Measurements from ENCODE around the gene ELMO1. TPM values are rescaled to one million over a fixed set of nuclear protein-coding genes. Genes with fewer than 3 reads are reported as not detected.

ELMO1 gene
- total RNA-seq, 1 experiment from 2014 or later: 137 TPM

DNA sequence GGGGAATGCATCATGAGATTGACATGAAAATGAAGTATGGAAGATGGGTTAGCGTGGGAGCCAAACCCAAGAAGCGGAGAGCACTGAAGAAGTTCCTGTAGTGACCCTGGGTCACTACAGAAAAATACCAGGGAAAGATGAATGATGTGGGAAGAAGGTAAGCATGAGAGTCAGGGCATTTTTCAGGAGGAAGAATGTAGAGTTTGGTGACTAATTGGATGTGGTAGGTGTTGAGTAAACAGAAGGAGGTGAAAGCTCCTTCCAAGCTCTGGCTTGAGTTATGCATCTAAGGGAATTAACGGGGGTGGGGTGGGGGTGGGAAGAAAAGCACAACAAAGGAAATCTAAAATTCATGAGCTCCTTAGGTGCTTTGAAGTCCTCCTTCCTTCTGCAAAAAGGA is 486.3 kb downstream of the ELMO1 start:
- Histone ChIP-seq H3K9me3 (ENCODE audit: low read length) (no peaks in the 10 kb centered on the region), H4K20me1 (ENCODE audit: insufficient read depth, low read depth, low read length) (peaks cover 36% of the 10 kb centered on the region), H3K4me2 (ENCODE audit: low read depth, low read length, poor library complexity, severe bottlenecking) (no peak overlapping the region), H3K79me2 (ENCODE audit: low read length) (no peaks in the 10 kb centered on the region), H3K4me1 (ENCODE audit: low read length) (peaks cover 10% of the 10 kb centered on the region), H3K9ac (ENCODE audit: low read length) (no peak overlapping the region), H3K9me2 (replicated peaks; ENCODE audit: insufficient read depth, low read length) (no peaks in the 10 kb centered on the region), H3K27me3 (ENCODE audit: low read length) (no peaks in the 10 kb centered on the region), H3K36me3 (ENCODE audit: insufficient read depth, low read length) (no peaks in the 10 kb centered on the region), H3K27ac (ENCODE audit: low read length) (no peak overlapping the region), H2AFZ (ENCODE audit: low read length) (no peak overlapping the region), H3K4me3 (ENCODE audit: low read length) (no peak overlapping the region)
- no peak for DNase-seq

DNA sequence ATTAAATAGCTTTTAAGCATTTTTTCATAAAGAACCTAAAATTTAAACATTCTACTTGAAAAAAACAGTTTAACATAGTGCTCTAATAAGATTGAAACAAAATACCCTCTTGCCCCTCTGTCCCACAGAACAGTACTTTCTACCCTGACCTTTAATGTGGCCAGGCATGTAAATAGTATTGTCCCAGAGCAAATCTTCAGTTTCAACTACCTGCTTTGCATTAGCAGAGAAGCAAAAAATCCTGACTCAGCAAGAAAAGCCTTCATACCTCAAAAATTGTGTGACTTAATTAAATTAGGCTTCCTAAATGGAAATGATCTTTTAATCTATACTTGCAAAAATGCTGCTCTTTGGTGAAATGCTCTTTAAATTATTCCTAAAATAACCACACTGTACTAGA is 487.0 kb downstream of the ELMO1 start:
- Histone ChIP-seq H3K9ac (ENCODE audit: low read length) (no peak overlapping the region), H3K9me3 (ENCODE audit: low read length) (no peaks in the 10 kb centered on the region), H3K36me3 (ENCODE audit: insufficient read depth, low read length) (no peaks in the 10 kb centered on the region), H2AFZ (ENCODE audit: low read length) (no peak overlapping the region), H4K20me1 (ENCODE audit: insufficient read depth, low read depth, low read length) (peaks cover 33% of the 10 kb centered on the region), H3K9me2 (replicated peaks; ENCODE audit: insufficient read depth, low read length) (no peaks in the 10 kb centered on the region), H3K79me2 (ENCODE audit: low read length) (no peaks in the 10 kb centered on the region), H3K27ac (ENCODE audit: low read length) (no peak overlapping the region), H3K4me2 (ENCODE audit: low read depth, low read length, poor library complexity, severe bottlenecking) (no peak overlapping the region), H3K27me3 (ENCODE audit: low read length) (no peaks in the 10 kb centered on the region), H3K4me1 (ENCODE audit: low read length) (peaks cover 10% of the 10 kb centered on the region), H3K4me3 (ENCODE audit: low read length) (no peak overlapping the region)
- no peak for DNase-seq

DNA sequence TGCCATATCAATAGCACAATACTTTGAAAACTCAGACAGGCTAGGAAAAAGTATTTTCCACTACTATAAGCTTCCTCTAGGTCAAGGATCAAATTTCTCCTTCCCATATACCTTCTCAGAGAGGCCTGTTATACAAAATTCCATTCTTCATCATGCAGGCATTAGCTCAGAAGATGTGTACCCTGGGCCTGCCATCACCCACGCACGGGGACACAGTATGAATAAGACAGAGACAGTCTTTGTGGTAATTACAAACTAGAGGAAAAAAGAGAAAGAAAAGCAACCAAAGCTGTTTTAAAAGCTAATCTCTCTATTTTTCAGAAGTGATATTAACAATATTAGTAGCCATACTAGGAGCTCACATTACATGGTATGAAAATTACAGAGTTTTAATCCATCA is 487.6 kb downstream of the ELMO1 start:
- H3K27ac ChIP-seq (ENCODE audit: low read length): no peak overlapping the region
- no peak overlapping the region for H3K9ac ChIP-seq (ENCODE audit: low read length)
- H3K9me3 ChIP-seq (ENCODE audit: low read length): no peaks in the 10 kb centered on the region
- H4K20me1 ChIP-seq (ENCODE audit: insufficient read depth, low read depth, low read length): peaks cover 27% of the 10 kb centered on the region
- H3K4me2 ChIP-seq (ENCODE audit: low read depth, low read length, poor library complexity, severe bottlenecking): no peak overlapping the region
- peaks cover 10% of the 10 kb centered on the region for H3K4me1 ChIP-seq (ENCODE audit: low read length)
- H3K36me3 ChIP-seq (ENCODE audit: insufficient read depth, low read length): no peaks in the 10 kb centered on the region
- no peaks in the 10 kb centered on the region for H3K79me2 ChIP-seq (ENCODE audit: low read length)
- no peaks in the 10 kb centered on the region for H3K27me3 ChIP-seq (ENCODE audit: low read length)
- no peak overlapping the region for H2AFZ ChIP-seq (ENCODE audit: low read length)
- no peak overlapping the region for H3K4me3 ChIP-seq (ENCODE audit: low read length)
- H3K9me2 ChIP-seq (replicated peaks; ENCODE audit: insufficient read depth, low read length): no peaks in the 10 kb centered on the region
- no peak for DNase-seq

DNA sequence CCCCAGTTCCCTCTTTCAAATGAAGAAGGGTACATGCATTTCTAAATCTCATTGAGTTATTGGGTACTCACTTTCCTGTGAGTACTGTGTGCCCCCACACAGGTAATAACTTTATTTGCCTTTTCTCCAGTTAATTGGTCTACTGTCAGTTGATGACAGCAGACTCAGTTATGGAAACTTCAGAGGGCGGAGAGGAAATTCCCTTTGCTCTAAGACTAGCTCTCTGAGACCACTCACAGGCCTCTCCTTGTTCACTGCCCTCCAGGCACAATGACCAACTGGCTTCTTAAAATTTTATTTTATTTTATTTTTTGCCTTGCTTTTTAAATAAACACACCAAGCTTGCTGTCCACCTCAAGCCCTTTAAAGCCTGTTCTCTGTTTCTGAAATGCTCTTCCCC is 488.6 kb downstream of the ELMO1 start:
- Histone ChIP-seq H3K27me3 (ENCODE audit: low read length) (no peaks in the 10 kb centered on the region), H3K27ac (ENCODE audit: low read length) (no peak overlapping the region), H3K36me3 (ENCODE audit: insufficient read depth, low read length) (no peaks in the 10 kb centered on the region), H3K79me2 (ENCODE audit: low read length) (no peaks in the 10 kb centered on the region), H3K9ac (ENCODE audit: low read length) (no peak overlapping the region), H3K4me2 (ENCODE audit: low read depth, low read length, poor library complexity, severe bottlenecking) (no peak overlapping the region), H3K9me3 (ENCODE audit: low read length) (no peaks in the 10 kb centered on the region), H4K20me1 (ENCODE audit: insufficient read depth, low read depth, low read length) (peaks cover 26% of the 10 kb centered on the region), H3K4me3 (ENCODE audit: low read length) (no peak overlapping the region), H2AFZ (ENCODE audit: low read length) (no peak overlapping the region), H3K4me1 (ENCODE audit: low read length) (peaks cover 10% of the 10 kb centered on the region), H3K9me2 (replicated peaks; ENCODE audit: insufficient read depth, low read length) (no peaks in the 10 kb centered on the region)
- DNase-seq: no peak

DNA sequence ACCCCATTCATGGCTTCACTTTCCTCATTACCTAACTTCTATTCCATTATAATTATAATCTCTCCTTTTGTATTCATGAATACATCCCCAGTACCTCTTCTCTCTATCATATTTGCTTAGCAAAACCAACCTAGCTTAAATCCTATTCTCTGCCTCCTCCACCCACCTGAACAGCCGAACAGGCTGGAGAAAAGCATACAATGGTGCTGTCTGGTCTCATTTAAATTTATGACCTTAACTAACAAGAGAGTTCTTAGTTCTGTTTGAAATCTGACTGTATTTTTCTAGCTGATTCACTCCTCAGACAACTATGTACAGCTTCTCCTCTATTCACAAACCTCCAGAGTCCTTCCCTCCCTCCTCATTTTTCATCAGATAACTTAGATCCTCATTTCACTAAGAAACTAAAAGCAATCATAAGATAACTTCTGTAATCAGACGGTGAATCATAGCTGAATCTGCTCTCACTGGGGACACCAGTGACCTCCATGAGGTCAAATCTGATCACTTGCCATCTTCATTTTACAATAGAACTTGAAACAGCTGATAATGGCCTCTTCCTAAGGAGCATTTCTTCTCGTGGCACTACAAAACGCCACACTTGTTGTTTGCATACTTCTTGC is 490.4 kb downstream of the ELMO1 start:
- no peak overlapping the region for H3K27ac ChIP-seq (ENCODE audit: low read length)
- no peak overlapping the region for H3K9ac ChIP-seq (ENCODE audit: low read length)
- H3K9me2 ChIP-seq (replicated peaks; ENCODE audit: insufficient read depth, low read length): no peaks in the 10 kb centered on the region
- H2AFZ ChIP-seq (ENCODE audit: low read length): no peak overlapping the region
- H3K79me2 ChIP-seq (ENCODE audit: low read length): no peaks in the 10 kb centered on the region
- H3K36me3 ChIP-seq (ENCODE audit: insufficient read depth, low read length): no peaks in the 10 kb centered on the region
- no peaks in the 10 kb centered on the region for H3K9me3 ChIP-seq (ENCODE audit: low read length)
- H3K27me3 ChIP-seq (ENCODE audit: low read length): no peaks in the 10 kb centered on the region
- H3K4me1 ChIP-seq (ENCODE audit: low read length): peaks cover 10% of the 10 kb centered on the region
- no peak overlapping the region for H3K4me3 ChIP-seq (ENCODE audit: low read length)
- no peak for DNase-seq
- H4K20me1 ChIP-seq (ENCODE audit: insufficient read depth, low read depth, low read length): peaks cover 19% of the 10 kb centered on the region
- no peak overlapping the region for H3K4me2 ChIP-seq (ENCODE audit: low read depth, low read length, poor library complexity, severe bottlenecking)

DNA sequence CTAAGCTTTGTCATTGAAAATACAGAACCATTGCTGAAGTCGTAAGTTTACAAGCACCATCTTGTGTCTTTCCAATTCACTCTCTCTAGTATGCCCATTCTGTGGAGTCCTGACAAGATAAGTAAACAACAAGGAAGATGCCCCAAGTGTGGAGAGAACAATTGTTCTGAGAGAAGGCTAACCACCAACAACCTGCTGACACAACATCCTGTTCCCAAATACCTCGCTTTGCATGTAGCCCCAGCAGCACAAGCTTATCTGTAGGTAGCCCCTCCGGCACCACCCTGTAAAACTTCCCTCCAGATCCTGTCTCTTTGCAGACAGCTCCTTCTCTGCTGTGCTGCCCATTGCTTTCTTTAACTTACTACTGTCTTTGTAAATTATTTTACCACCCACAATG is 491.0 kb downstream of the ELMO1 start:
- Histone ChIP-seq H3K4me3 (ENCODE audit: low read length) (no peak overlapping the region), H3K9ac (ENCODE audit: low read length) (no peak overlapping the region), H3K4me1 (ENCODE audit: low read length) (peaks cover 10% of the 10 kb centered on the region), H3K9me2 (replicated peaks; ENCODE audit: insufficient read depth, low read length) (no peaks in the 10 kb centered on the region), H3K4me2 (ENCODE audit: low read depth, low read length, poor library complexity, severe bottlenecking) (no peak overlapping the region), H3K27me3 (ENCODE audit: low read length) (no peaks in the 10 kb centered on the region), H3K27ac (ENCODE audit: low read length) (no peak overlapping the region), H3K36me3 (ENCODE audit: insufficient read depth, low read length) (no peaks in the 10 kb centered on the region), H4K20me1 (ENCODE audit: insufficient read depth, low read depth, low read length) (peaks cover 19% of the 10 kb centered on the region), H3K79me2 (ENCODE audit: low read length) (no peaks in the 10 kb centered on the region), H2AFZ (ENCODE audit: low read length) (no peak overlapping the region), H3K9me3 (ENCODE audit: low read length) (no peaks in the 10 kb centered on the region)
- DNase-seq: no peak

DNA sequence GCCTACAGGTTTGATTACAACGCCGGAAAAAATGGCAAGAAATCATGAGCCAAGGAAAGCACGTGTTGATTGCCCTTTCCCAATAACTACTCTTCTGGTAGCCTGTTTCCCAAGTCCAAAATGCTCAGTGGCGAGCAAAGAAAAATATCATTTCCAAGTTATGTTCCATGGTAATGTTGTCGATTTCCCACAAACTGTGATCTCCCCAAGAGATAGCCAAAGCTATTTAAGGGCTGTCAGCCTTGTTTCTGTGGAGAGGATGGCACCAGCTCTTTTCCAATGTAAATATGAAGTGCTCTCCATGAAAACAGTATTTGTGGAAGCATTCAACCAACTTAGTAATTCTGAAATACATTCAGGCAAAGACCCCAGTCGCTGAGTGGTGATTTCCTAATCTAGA is 491.9 kb downstream of the ELMO1 start:
- H3K4me2 ChIP-seq (ENCODE audit: low read depth, low read length, poor library complexity, severe bottlenecking): no peak overlapping the region
- no peaks in the 10 kb centered on the region for H3K9me2 ChIP-seq (replicated peaks; ENCODE audit: insufficient read depth, low read length)
- H3K79me2 ChIP-seq (ENCODE audit: low read length): no peaks in the 10 kb centered on the region
- H3K9ac ChIP-seq (ENCODE audit: low read length): no peak overlapping the region
- no peaks in the 10 kb centered on the region for H3K9me3 ChIP-seq (ENCODE audit: low read length)
- no peaks in the 10 kb centered on the region for H3K36me3 ChIP-seq (ENCODE audit: insufficient read depth, low read length)
- no peak for DNase-seq
- peaks cover 5% of the 10 kb centered on the region for H3K4me1 ChIP-seq (ENCODE audit: low read length)
- H3K27ac ChIP-seq (ENCODE audit: low read length): no peak overlapping the region
- no peaks in the 10 kb centered on the region for H3K27me3 ChIP-seq (ENCODE audit: low read length)
- peaks cover 26% of the 10 kb centered on the region for H4K20me1 ChIP-seq (ENCODE audit: insufficient read depth, low read depth, low read length)
- no peak overlapping the region for H3K4me3 ChIP-seq (ENCODE audit: low read length)
- H2AFZ ChIP-seq (ENCODE audit: low read length): no peak overlapping the region

DNA sequence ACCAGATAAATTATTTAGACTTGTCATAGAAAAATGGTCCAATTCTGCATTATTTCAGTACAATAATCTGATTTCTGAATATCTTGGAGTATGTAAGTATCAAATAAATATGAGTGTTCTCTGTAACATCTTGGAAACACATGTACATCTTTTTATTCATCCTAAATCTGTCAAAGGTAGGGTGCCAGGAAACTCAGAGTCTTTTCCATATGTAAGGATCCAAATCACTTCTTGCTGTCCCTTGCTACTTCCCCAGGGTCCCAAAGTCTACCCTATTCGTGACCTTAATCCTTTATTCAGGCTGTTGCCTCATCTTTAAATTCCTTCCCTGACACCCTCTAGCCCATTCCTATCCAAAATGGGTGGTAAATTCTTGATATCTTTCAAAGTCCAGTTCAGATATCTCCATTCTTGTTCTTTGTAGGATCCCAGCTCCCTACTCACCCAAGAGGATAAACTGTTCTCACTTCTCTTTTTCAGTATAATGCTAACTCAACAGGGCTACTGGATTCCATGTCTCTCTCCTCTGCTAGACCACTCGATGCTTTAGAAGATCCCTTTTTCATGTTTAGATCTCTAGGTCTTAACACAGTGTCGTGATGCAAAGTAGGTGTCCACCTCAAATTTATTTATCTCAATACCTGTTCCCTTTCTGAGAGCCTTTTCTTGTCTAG is 493.1 kb downstream of the ELMO1 start:
- Histone ChIP-seq H3K27me3 (ENCODE audit: low read length) (no peaks in the 10 kb centered on the region), H3K9me3 (ENCODE audit: low read length) (no peaks in the 10 kb centered on the region), H3K4me2 (ENCODE audit: low read depth, low read length, poor library complexity, severe bottlenecking) (no peak overlapping the region), H3K36me3 (ENCODE audit: insufficient read depth, low read length) (no peaks in the 10 kb centered on the region), H3K79me2 (ENCODE audit: low read length) (no peaks in the 10 kb centered on the region), H3K9me2 (replicated peaks; ENCODE audit: insufficient read depth, low read length) (no peaks in the 10 kb centered on the region), H2AFZ (ENCODE audit: low read length) (no peak overlapping the region), H4K20me1 (ENCODE audit: insufficient read depth, low read depth, low read length) (peaks cover 22% of the 10 kb centered on the region; the same call in 1 of the 2 replicates), H3K27ac (ENCODE audit: low read length) (no peak overlapping the region), H3K4me3 (ENCODE audit: low read length) (no peak overlapping the region), H3K4me1 (ENCODE audit: low read length) (peaks cover 3% of the 10 kb centered on the region; the same call in 1 of the 2 replicates), H3K9ac (ENCODE audit: low read length) (no peak overlapping the region)
- no peak for DNase-seq
